Measurements from ENCODE around the gene TMBIM1. TPM values are rescaled to one million over a fixed set of nuclear protein-coding genes. Genes with fewer than 3 reads are reported as not detected.

Gene TMBIM1
- total and polyA plus RNA-seq, 2 donors (not counting 3 experiments of a cell fraction or from before 2014, with no cell fraction given): 141 to 229 TPM

- no peaks in the 10 kb centered on the region for H3K27me3 ChIP-seq (ENCODE audit: control insufficient read depth in 2 of 2, insufficient read depth in 2 of 2, low read length in 2 of 2)
- no peak overlapping the region for H3K4me2 ChIP-seq (ENCODE audit: insufficient read depth, low read length)
- BruUV-seq (replicated peaks): no TSS peak
- H3K79me2 ChIP-seq (ENCODE audit: control insufficient read depth, insufficient read depth, low read length): no peaks in the 10 kb centered on the region
- no peak overlapping the region for H3K4me3 ChIP-seq (replicated peaks in 1 of 3; ENCODE audit: insufficient read depth in 1 of 3, low read depth in 1 of 3, low read length in 3 of 3)
- no peak overlapping the region for H2AFZ ChIP-seq (ENCODE audit: low read depth, low read length)
- FAIRE-seq (no peak), DNase-seq (ENCODE audit: low read depth, low spot score) (no peak)
- H3K9me3 ChIP-seq (replicated peaks; ENCODE audit: control insufficient read depth, insufficient read depth, low read length): no peaks in the 10 kb centered on the region
- no peaks in the 10 kb centered on the region for H3K4me1 ChIP-seq (ENCODE audit: control insufficient read depth, extremely low read depth, insufficient read depth, low read length)
- no peaks in the 10 kb centered on the region for H4K20me1 ChIP-seq (replicated peaks; ENCODE audit: control insufficient read depth, extremely low read depth, insufficient read depth, low read length)
- dilution Hi-C loops (cut with MboI; ENCODE audit: extremely low pct_ligation_motif_present, low sequenced_read_pairs): no loop called here
- no peaks in the 10 kb centered on the region for H3K9me1 ChIP-seq (replicated peaks; ENCODE audit: control insufficient read depth, extremely low read depth, insufficient read depth, low read length)
- H3K36me3 ChIP-seq (ENCODE audit: control insufficient read depth in 2 of 2, extremely low read depth in 1 of 2, insufficient read depth in 2 of 2, low read length in 2 of 2): no peaks in the 10 kb centered on the region
- ChIA-PET CTCF (interaction anchor here (12.1 kb wide), 1 partner anchor 51 kb away, joined by 178 read pairs; the partner anchor contains the start of gene CATIP), POLR2A (no interaction called here)
- no peak overlapping the region for H3K27ac ChIP-seq (ENCODE audit: insufficient read depth, low read depth, low read length)
- TF ChIP-seq POLR2A (IDR thresholded peaks at IDR 0.05; ENCODE audit: low read depth, low read length) (no peak), MYC (IDR thresholded peaks at IDR 0.05; ENCODE audit: low read depth, low read length) (no peak), EZH2 (IDR thresholded peaks at IDR 0.05; ENCODE audit: borderline replicate concordance, low read depth, low read length, severe bottlenecking) (no peak), GATA2 (IDR thresholded peaks at IDR 0.05; ENCODE audit: insufficient read depth, insufficient read length, low read depth, low read length) (no peak), JUN (IDR thresholded peaks at IDR 0.05; ENCODE audit: borderline replicate concordance, insufficient read depth, insufficient read length, low read depth) (no peak), POLR2AphosphoS5 (IDR thresholded peaks at IDR 0.05; ENCODE audit: insufficient read depth, low read depth, low read length) (no peak), FOS (IDR thresholded peaks at IDR 0.05; ENCODE audit: borderline replicate concordance, insufficient read depth, low read length) (no peak), MAX (IDR thresholded peaks at IDR 0.05; ENCODE audit: insufficient read depth, insufficient read length) (no peak), CTCF (IDR thresholded peaks at IDR 0.05; ENCODE audit: extremely low read depth in 1 of 2, insufficient read depth in 1 of 2, low read depth in 1 of 2, low read length in 2 of 2) (no peak)
- no peak overlapping the region for H3K9ac ChIP-seq (replicated peaks; ENCODE audit: extremely low read depth, insufficient read depth, low read length)
- intact Hi-C loops (cut with micrococcal nuclease): no loop called here
These were observed 13.1 kb upstream of the TMBIM1 start for GRCh38 chr2:218305383-218305782.
